ENCODE measurements around the gene RPL12.
"Not testable (repeated sequence)": the region's sequence is repeated elsewhere in the genome, so short reads cannot be mapped to it uniquely, and the experiment has no call there.

Gene RPL12

DNA sequence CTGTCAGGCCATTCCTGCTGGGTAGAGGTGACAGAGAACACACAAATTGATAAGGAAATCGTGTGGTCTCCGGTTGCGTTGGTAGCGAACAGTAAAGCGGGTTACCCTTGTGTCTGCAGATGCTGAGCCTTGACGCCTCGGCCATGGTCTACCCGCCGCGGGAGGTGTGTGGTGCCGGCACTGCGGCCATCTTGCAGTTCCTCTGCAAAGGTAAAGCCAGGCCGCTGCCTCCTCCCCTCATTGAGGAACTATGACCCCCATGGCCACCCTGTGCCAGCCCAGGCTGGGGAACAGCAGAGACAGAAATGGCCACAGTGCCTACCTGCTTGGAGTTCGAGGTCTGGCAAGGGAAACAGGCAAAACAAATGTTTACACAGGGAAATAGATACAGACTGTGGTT is 16.4 kb upstream of the RPL12 start:
- DNase-seq (ENCODE audit: low read depth), result no peak

DNA sequence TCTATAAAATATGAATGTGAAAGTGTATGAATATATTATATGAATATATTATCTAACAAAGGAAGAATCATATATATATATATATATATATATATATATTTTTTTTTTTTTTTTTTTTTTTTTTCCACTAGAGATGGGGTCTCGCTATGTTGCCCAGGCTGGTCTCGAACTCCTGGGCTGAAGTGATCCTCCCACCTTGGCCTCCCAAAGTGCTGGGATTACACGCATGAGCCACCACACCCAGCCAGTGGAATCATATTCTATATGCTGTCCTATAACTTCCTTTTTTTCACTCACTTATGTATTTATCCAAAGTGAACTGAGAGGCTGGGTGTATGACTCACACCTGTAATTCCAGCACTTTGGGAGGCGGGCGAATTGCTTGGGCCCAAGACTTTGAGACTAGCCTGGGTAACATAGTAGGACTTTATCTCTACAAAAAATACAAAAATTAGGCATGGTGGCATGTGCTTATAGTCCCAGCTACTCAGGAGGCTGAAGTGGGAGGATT is 15.3 kb upstream of the RPL12 start:
- not testable (repeated sequence) for DNase-seq (ENCODE audit: low read depth)

DNA sequence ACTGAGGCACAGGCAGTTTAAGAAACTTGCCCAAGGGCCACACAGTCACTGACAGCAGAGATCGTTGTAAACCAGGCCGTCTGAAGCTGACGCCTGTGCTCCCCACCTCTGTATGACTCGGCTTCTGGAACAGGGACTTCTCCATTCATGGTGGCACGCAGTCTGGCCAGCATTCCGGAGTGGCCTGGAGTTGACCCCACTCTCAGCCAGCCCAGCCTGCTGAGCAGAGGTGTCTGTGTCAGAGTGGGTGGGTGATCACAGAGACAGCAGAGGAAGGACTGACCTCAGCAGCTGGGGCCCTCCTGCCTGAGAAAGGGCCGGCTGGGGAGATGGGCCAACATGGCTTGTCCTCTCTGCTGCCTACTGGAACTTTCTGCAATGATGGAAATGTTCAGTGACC is 12.7 kb upstream of the RPL12 start:
- no peak for DNase-seq (ENCODE audit: low read depth)

DNA sequence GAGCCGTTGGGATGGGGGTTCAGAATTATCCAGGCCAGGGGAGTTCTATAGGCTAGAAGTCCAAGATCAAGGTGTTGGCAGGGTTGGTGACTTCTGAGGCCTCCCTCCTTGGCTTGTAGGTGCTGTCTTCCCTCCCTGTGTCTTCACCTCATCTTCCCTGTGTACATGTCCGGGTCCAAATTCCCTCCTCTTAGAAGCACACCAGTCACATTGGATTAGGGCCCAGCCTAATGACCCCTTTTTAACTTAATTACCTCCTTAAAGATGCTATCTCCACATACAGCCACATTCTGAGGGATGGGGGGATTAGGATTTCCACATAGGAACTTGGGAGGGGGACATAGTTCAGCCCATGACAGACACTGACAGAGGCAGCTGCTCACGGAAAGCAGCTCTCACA is 12.2 kb upstream of the RPL12 start:
- DNase-seq (ENCODE audit: low read depth), result no peak

DNA sequence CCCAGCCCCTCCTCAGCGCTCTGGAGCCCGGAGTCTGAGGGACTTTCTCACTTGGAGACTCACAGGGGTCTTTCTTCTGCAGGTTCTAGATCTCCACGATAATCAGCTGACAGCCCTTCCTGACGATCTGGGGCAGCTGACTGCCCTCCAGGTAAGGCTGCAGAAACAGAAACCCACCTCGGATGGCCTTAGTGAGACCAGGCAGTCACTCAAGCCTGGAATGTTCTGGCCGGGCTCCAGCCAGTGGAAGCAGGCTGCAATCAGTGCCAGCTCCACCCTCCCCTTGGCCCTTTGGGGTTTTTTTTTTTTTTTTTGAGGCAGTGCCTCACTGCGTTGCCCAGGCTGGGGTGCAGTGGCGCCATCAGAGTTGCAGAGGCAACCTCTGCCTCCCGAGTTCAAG is 7.7 kb upstream of the RPL12 start:
- no peak for DNase-seq (ENCODE audit: low read depth)

DNA sequence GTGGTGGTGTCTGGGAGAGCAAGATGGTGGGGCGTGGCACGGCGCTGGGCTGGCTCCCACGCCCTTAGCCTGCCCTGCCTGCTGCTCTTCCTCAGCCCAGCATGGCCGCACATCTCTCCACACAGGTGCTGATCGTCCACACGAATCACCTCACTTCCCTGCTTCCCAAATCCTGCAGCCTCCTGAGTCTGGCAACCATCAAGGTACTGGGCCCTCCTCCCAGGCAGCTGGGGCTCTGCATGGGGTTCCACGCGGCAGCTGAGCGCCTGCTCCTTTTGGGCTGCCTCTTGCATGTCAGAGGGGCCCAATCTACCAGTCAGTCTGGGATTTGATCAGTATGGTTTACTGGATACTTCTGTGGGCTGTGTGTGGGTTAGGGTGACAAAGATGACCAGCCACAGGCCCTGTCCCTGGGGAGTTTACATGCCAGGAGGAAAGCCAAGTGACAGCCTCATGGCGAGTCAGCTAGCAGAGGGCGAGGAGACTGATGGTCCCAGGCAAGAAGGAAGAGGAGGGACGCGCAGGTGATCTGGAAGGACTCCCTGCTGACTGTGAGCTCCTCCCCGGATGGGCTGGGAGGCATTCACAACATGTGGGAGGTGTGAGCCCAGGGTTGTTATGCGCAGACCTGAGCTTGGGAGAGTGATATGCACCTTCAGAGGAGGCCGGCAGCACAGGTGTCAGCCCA is 6.1 kb upstream of the RPL12 start:
- no peak for DNase-seq (ENCODE audit: low read depth)

DNA sequence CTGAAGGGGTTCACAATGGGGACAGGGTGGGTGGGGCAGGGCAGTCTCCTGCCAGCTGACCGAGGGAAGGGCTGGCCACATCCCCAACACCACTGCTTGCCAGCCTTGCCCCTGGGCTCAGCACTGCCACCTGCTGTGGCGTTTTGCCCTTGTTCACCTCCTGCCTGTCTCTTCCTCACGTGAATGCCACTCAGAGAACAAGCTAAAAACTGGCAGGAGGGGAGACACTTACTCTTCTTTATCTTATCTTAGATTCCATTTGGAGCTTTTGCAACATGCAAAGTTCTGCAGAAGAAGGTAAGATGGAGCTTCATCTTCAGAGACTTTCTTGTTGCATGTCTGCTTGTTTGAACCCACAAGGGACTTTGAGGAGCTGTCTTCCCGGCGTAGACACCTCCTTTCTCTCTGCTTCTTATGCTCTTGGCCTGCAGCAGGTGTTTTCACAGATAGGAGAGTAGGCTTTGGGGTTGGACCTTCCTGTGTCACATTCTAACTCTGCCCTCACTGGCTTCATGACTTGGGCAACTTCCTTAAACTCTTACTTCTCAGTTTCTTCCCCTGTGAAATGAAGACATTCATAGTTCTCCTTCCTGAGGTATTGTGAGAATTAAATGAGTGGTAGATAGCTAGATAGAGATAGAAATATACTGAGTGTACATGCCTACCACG is 4.3 kb upstream of the RPL12 start:
- DNase-seq (ENCODE audit: low read depth), result no peak

DNA sequence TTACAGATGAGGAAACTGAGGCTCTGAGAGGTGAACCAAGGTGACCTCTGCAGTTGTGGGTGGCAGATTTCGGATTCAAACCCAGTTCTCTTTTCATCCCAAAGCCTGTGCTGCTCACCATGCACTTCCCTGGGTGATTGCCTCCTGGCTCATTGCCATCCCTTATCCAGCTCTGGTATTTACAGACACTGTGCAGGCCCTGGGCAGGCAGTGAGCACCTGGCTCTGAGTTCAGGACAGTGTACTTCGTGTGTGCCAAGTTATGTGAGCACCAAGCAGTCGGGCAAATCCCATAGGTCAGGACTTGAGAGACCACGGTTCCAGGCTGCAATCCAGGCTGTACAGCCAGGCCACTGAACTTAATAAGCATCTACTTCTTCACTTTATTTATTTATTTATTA is 1.5 kb upstream of the RPL12 start:
- no peak for DNase-seq (ENCODE audit: low read depth)

DNA sequence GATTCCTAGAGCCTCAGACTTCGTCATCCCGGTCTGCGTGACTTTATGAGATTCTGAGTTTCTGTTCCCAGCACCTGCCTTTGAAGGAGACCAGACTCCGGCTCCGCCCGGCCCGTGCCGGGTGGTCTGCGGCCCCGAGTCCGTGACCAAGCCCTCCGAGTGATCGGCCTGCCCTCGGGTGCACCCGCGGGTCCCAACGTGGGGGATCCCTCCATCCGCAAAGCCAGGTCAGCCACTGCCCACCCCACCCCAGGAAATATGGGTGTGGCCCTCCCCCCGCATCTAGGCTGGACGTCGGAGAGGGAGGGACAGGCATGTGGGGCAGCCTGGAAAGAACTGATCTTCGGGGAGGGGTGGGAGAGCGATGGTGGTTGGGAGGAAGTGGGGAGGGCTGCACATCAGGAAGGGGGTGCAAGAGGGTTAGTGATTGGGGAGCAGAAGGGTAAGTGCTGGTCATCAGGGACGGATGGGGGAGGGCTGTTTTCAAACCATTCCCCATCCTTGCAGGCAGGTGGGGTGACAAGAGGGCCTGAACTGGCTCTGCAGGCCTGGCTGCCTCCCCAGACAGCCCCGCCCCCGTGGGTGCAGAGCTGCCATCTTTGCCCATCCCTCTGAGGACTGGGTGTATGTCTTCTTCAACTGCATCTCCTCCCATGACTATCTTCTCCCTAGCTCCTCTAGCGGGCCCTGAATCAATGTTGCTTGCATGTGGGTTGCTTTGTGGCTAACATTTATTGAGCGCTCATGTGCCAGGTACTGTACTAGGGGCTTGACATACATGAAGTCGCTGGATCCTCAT is 851 bp upstream of the RPL12 start:
- no peak for DNase-seq (ENCODE audit: low read depth)

DNA sequence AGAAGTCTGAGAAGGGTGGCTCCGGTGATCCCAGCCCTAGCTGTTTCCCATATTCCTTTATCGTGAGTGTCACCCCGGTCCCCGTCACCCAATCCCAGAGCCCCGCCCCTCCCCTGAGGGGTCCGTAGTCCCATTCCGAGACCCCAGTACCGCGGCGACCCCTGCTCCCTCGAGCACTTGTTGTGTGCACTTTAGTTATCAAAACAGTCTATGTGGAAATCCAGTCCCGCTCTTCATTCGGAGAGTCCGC is 327 bp upstream of the RPL12 start:
- DNase-seq (ENCODE audit: low read depth), result no peak

DNA sequence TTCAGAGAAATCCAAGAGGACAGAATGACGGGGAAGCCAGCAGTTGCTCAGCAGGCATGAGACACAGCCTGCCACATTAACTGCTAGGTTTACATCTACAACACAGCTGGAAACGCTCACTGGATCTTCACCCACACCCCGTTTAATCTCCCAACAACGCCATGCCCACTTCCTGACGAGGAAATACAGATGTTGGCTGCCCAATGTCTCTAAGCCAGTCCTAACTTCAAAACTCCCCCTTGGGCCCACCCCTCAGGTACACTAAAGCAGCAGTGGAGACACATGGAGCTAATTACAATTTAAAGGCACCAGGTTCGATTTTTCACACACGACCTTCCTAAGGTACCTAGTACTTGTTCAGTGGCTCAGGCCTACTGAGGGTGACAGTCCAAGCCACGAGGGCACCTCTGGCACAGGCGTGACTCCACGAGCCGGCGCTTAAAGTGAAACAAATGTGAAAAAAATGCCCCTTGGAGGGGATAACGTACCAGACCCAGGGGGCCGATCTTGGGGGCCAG is 904 bp downstream of the RPL12 start:
- no peak for DNase-seq (ENCODE audit: low read depth)

DNA sequence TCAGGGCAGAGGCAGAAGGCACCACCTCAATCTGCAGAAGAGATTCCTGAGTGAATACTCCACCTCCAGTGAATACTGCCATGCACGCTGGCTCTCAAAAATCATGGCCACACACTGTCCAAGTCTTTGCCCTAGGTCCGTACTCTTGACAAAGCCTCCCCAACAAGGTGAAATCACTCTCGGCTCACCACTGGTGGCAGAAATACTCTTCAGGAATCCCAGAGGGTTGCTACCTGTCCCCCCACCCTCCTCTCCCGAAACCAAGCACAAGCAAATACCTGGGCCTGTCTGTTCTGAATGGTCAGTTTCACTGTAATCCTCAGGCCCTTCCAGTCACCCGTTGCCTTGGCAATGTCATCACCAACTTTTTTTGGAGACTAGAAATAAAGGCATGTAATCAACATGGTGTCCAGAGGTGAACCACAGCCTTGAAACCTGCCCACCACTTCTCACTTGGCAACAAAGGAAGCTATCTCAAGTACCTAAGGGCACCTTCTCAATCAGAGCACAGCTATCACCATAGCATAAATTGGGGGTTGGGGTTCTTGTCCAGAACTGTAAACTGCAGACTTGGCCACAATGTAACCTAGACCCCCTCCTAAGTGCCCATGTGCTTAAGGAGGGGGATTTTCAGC is 1.8 kb downstream of the RPL12 start:
- no peak for DNase-seq (ENCODE audit: low read depth)

DNA sequence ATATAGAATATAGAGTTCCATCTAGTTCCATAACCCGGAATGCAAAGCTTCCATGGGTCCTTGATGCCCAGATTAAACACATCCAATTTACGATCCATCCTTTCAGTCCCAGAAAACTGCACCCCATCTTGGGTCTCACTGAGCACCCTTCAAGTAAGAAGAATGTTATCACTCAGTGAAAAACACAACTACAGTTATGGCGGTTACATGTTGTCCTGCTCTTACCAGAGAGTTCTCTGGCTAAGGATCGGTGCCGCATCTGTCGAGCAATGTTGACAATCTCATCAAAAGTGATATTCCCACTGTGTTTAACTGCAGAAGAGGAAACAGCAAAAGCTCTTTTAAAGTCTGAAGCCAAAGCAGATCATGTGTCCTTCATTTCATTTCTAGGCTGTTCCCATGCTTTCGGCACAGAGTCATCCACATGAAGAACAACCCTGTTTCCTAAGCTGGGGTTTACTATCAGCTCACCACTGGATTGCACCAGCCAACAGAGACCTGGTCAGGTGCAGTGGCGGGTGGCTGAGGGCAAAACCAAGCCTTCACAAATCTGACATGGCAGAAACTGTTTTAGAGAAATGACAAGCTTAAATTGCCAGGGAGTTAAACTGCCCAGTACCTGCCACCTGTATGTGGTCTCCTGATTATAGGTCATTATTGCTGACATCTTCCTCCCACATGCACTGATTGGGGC is 2.9 kb downstream of the RPL12 start:
- DNase-seq (ENCODE audit: low read depth), result no peak

DNA sequence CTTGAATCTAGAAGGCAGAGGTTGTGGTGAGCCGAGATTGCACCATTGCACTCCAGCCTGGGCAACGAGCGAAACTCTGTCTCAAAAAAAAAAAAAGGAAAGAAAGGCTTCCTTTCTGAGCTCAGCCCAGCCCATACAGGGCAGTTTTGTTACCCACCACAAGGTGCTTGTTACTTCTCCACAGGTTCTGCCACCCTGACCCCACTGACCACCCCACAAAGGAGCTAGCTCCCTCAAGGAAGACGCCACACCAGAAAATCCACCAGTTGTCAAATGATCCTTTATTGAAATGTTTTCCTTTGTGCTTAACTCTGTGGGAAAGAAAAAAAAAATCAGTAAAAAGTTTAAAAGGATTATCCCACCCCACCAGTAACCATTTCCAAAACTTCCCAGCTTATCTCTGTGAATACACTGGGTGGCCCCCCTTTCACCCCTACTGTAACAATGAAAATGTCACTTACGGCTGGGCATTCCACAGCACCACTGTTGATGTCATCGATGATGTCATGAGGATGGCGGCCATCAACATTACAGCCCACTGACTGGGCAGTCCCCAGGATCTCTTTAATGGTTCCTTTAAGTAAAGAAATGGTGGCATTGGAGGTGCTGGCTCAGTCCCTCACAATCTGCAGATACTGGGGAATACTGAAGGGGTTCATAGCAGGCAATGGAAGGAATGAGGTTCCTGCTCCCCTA is 3.6 kb downstream of the RPL12 start:
- DNase-seq (ENCODE audit: low read depth), result no peak

DNA sequence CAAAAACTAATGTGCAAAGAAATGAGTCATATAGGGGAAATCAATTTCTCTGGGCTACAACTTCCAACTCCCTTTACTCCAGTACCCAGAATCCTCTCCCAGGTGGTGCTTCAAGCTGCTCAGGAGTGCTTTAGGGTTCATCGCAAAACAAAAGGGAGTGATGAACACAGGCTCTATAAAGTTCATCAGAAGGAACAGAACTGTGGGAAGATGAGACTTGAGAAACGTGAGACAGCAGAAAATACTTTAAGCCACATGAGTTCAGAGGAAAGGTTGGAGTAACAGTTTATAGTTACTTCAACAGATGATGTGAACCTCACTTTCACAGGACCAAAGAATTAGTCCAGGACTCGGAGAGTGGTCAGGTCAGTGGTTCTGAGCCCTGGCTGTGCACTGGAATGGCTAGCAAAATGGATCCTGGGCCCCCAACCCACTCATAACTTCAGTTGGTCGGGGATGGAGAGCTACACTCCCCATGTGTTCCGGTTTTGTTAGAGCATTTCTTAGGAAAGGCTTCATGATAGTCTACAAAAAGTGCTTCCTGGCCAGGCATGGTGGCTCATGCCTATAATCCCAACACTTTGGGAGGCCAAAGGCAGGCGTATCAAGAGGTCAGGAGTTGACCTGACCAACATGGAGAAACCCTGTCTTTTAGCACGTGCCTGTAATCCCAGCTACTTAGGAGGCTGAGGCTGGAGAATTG is 4.3 kb downstream of the RPL12 start:
- DNase-seq (ENCODE audit: low read depth), result no peak

DNA sequence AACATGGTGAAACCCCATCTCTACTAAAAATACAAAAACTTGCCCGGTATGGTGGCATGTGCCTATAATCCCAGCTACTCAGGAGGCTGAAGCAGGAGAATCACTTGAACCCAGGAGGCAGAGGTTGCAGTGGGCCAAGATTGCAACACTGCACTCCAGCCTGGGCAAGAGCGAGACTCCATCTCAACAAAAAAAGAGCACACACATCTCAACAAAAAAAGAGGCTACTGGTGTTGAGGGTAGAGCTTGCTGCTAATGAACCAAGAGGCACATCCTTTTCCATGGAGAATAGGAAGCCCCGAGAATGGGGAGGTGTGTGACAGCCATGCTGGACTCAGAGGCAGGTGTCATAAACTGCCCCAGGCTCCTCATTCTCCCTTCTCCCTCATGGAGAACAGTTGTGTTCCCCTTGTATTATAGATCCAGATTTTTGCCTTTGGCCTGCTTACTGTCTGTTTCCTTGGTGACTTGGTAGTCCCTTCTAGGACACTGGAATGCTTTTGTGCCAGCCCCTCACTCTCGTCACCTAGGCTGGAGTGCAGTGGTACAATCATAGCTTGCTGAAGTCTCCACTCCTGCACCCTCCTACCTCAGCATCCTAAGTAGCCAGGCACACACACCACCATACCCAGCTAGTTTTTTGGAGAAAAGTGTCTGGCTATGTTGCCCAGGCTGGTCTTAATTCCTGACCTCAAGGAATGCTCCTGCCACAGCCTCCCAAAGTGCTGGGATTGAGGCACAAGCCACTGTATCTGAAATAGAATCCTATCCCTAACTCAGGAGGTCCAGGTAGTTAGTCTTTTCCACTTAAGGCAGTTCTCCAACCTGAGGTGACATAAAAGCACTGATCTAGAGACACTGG is 5.1 kb downstream of the RPL12 start:
- no peak for DNase-seq (ENCODE audit: low read depth)

DNA sequence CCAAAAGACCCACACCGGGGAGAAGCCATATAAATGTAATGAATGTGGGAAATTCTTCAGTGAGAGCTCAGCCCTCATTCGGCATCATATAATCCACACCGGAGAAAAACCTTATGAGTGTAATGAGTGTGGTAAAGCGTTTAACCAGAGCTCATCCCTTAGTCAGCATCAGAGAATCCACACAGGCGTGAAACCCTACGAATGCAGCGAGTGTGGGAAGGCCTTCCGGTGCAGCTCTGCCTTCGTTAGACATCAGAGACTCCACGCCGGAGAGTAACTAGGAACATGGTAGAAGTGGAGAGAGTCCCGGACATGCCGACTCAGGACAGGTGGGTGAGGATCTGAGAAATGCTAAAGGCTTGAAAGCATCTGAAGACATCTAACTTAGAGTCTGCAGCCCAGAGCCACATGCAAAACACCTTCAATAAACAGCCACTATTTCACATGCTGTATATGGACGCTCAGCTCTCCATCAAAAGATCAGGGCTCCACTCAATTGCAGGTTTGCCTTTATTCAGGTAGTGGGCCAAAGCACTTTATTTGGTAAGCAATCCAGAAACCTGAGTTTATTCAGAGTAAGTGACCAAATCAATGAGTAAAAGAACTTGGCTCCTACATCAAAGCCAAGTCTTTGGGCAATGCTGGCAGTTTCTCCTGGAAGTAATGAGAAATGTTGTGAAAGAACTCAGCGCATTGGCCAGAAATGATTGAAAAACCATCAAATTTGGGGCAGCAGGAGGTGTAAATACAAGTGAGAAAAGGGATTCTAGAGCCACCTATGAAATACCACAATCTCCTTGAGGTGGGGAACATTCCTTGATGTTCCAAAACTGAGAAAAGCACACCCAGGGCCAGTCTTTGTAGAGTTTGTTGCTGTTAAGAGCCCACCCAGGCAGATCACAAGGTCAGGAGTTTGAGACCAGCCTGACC is 6.0 kb downstream of the RPL12 start:
- DNase-seq (ENCODE audit: low read depth), result no peak

DNA sequence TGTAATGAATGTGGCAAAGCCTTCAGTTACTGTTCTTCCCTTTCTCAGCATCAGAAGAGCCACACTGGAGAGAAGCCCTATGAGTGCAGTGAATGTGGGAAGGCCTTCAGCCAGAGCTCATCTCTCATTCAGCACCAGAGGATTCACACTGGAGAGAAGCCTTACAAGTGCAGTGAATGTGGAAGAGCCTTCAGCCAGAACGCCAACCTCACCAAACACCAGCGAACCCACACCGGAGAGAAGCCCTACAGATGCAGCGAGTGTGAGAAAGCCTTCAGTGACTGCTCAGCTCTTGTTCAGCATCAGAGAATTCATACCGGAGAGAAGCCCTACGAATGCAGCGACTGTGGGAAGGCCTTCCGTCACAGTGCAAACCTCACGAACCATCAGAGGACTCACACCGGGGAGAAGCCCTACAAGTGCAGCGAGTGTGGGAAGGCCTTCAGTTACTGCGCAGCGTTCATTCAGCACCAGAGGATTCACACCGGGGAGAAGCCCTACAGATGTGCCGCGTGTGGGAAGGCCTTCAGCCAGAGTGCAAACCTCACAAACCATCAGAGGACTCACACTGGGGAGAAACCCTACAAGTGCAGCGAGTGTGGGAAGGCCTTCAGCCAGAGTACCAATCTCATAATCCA is 6.8 kb downstream of the RPL12 start:
- no peak for DNase-seq (ENCODE audit: low read depth)
